Body of pancreas (tissue), 4 donors: ENCODE measurements around the gene STX8. TPM values are rescaled to one million over a fixed set of nuclear protein-coding genes. Genes with fewer than 3 reads are reported as not detected.

Source experiments
- ATAC-seq: fragments of 150-250 bp; one replicate; pipeline ENCODE4 v1.9.1; 2016
- DNase-seq, 4 donors: peaks; one replicate each; pipeline ENCODE4 v3.0.0-alpha.2; 2019
- H3K27ac ChIP-seq, 4 donors: fragments of 200-600 bp; sonication (generic); 1 replicate in 3 of 4; 2 replicates in 1 of 4; pipeline versions ENCODE4 v1.5.1 to v1.6.1; 2016 to 2019; ENCODE audit warnings: mild to moderate bottlenecking in 1 of 4, mixed read lengths in 1 of 4, moderate library complexity in 1 of 4
- H3K27me3 ChIP-seq, 2 donors: fragments of 200-600 bp; sonication (generic); one replicate each; pipeline ENCODE4 v1.6.0; 2016; ENCODE audit warnings: mild to moderate bottlenecking in 1 of 2
- H3K36me3 ChIP-seq, 2 donors: fragments of 200-600 bp; sonication (generic); replicated peaks in 1 of 2; 2 replicates each; pipeline ENCODE4 v1.5.1; 2016; ENCODE audit warnings: low read depth in 2 of 2; ENCODE audit not compliant: insufficient read depth in 1 of 2
- H3K4me1 ChIP-seq: fragments of 200-600 bp; sonication (generic); one replicate; pipeline ENCODE4 v1.6.0; 2016
- H3K4me3 ChIP-seq, 2 donors: fragments of 200-600 bp; sonication (generic); 1 replicate in 1 of 2; 2 replicates in 1 of 2; pipeline ENCODE4 v1.5.1; 2016 to 2019
- H3K9me3 ChIP-seq, 3 donors: fragments of 200-600 bp; sonication (generic); 1 replicate in 2 of 3; 2 replicates in 1 of 3; pipeline ENCODE4 v1.5.1; 2016
- CTCF ChIP-seq, 7 experiments: fragments of 450-650 bp in 4 of 7; fragments of 200-600 bp in 3 of 7; sonication (generic) in 3 of 7; IDR thresholded peaks; one replicate each; pipeline ENCODE4 v1.5.1; 2016 to 2019; ENCODE audit warnings: antibody characterized with exemption in 7 of 7
- POLR2A ChIP-seq, 3 donors: fragments of 450-650 bp; IDR thresholded peaks; one replicate each; pipeline ENCODE4 v1.6.1; 2016; ENCODE audit warnings: antibody characterized with exemption in 3 of 3, mild to moderate bottlenecking in 2 of 3
- WGBS, 2 donors: methylation state at CpG; one replicate each; pipeline ENCODE4 v1.1.5; 2017; 5-methylcytosine and 5-hydroxymethylcytosine counted together
- intact Hi-C: fragments of 100-400 bp; cut with DNase I; formaldehyde crosslinking; loops from one replicate; pipeline ENCODE4 v1.15.1; 2023
- total RNA-seq, 2 donors: library from RNA; depleted of rRNA; stranded (reverse); fragments of >200 nt; gene quantifications; one replicate each; pipeline ENCODE4 v1.1.0, GENCODE V29; 2016

Gene STX8
- total RNA-seq, 2 donors from 2014 or later = 32.2 to 37.6 TPM

- Histone ChIP-seq H3K4me1 (peaks cover 2% of the 10 kb centered on the region), H3K27me3 (no peaks in the 10 kb centered on the region), H3K9me3 (no peaks in the 10 kb centered on the region), H3K27ac (no peak overlapping the region), H3K36me3 (no peaks in the 10 kb centered on the region), H3K4me3 (no peak overlapping the region)
- ATAC-seq = no peak
- 90 to 98% methylated on average over 3 of the region's 3 CpGs for WGBS, 2 donors
- no peak for TF ChIP-seq CTCF (IDR thresholded peaks at IDR 0.05)
- no peak for TF ChIP-seq POLR2A (IDR thresholded peaks at IDR 0.05)
- DNase-seq = no peak
- intact Hi-C loops = no loop called here
These were observed 161.1 kb downstream of the STX8 start for GRCh38 chr17:9414471-9414870.

- H3K4me3 ChIP-seq = no peak overlapping the region
- TF ChIP-seq POLR2A (IDR thresholded peaks at IDR 0.05) (no peak), CTCF (IDR thresholded peaks at IDR 0.05) (no peak)
- DNase-seq (no peak), ATAC-seq (no peak)
- H3K36me3 ChIP-seq = no peaks in the 10 kb centered on the region
- intact Hi-C loops = no loop called here
- WGBS, 2 donors = 82 to 89% methylated on average over 2 of the region's 2 CpGs
- no peaks in the 10 kb centered on the region for H3K9me3 ChIP-seq
- no peaks in the 10 kb centered on the region for H3K27me3 ChIP-seq
- peaks cover 9% of the 10 kb centered on the region for H3K4me1 ChIP-seq
- no peak overlapping the region for H3K27ac ChIP-seq
These were observed 164.9 kb downstream of the STX8 start for GRCh38 chr17:9410737-9411136.

GRCh38 chr17:9410301-9410700 is 165.3 kb downstream of the STX8 start:
- H3K27ac ChIP-seq = no peak overlapping the region
- H3K4me3 ChIP-seq = no peak overlapping the region
- DNase-seq (no peak), ATAC-seq (no peak)
- peaks cover 9% of the 10 kb centered on the region for H3K4me1 ChIP-seq
- no peaks in the 10 kb centered on the region for H3K9me3 ChIP-seq
- intact Hi-C loops = no loop called here
- no peaks in the 10 kb centered on the region for H3K27me3 ChIP-seq
- TF ChIP-seq POLR2A (IDR thresholded peaks at IDR 0.05) (no peak), CTCF (IDR thresholded peaks at IDR 0.05) (no peak)
- WGBS, 2 donors = 80 to 86% methylated on average over 9 of the region's 9 CpGs
- no peaks in the 10 kb centered on the region for H3K36me3 ChIP-seq

- Histone ChIP-seq H3K27me3 (no peaks in the 10 kb centered on the region), H3K27ac (no peak overlapping the region), H3K4me3 (no peak overlapping the region), H3K4me1 (peaks cover 9% of the 10 kb centered on the region), H3K9me3 (no peaks in the 10 kb centered on the region), H3K36me3 (no peaks in the 10 kb centered on the region)
- TF ChIP-seq CTCF (IDR thresholded peaks at IDR 0.05) (no peak), POLR2A (IDR thresholded peaks at IDR 0.05) (no peak)
- DNase-seq = no peak
- 63 to 83% methylated on average over 4 of the region's 4 CpGs for WGBS, 2 donors
- no peak for ATAC-seq
- intact Hi-C loops = no loop called here
These were observed 165.7 kb downstream of the STX8 start for GRCh38 chr17:9409878-9410277.
